Measurements from ENCODE around the gene PTPRA. TPM values are rescaled to one million over a fixed set of nuclear protein-coding genes. Genes with fewer than 3 reads are reported as not detected.
A peak's percentile ranks its signal among the peaks of the same experiment; 100 is the strongest.

Gene PTPRA
- total and polyA plus RNA-seq, 4 donors: 8.7 to 24.3 (median 15.7) TPM

DNA sequence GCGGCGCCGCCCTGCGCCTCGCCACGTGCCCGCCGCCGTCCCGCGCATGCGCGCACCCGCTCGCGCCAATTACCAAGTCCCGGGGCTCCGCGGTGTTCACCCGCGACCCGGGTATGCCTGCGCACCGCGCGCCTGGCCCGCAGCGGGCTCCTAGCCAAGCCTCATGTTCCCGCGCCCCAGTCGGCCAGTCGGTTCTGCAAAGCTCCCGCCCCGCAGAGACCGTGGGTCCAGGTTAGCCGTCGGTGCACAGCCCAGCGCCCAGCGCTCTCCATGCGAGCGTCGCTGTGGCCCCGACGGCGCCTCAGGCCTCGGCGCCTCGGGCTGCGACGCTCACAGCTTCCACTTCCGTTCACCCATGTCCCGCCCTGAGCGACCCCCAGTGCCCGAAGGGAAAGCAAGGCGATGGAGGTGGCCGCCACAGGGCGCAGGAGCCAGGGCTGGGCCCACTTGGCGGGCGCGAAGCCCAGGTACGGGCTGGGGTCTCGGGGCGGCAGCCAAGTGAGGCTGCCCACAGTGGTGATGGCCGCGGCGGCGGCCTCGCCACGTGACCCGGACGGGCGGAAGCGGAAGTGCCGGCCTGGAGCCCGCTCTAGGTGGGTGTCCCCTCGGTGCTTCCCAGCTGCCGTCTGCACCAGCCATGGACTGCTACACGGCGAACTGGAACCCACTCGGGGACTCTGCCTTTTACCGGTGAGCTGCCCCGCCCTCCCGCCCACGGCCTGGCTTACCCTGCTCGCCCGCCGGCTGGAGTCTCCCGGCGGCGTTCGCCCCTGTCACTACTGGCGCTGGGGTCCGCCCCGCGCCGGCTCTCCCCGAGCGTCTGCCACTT is 32.9 kb upstream of the PTPRA start, which contains the start of the genes PCED1A and VPS16:
Gene PCED1A (minus strand): TSS at position 518 of the 829 bp plus-strand sequence. CDS start 743 bp downstream, outside the sequence.
Gene VPS16 (plus strand): TSS at position 608 of the 829 bp plus-strand sequence. CDS start 30 bp downstream, at position 638.
- Histone ChIP-seq H3K4me1 (ENCODE audit: control insufficient read depth in 4 of 4, insufficient read depth in 4 of 4, low read length in 3 of 4) (peaks cover 9 to 16% (median 13%) of the 10 kb centered on the region in 4 donors), H3K4me3 (ENCODE audit: low read depth in 1 of 3, low read length in 3 of 3) (peak within 1 kb of the TSS; percentile 88 to 98 (median 90)), H3K27ac (ENCODE audit: low read depth in 1 of 2, low read length in 2 of 2) (peak within 1 kb of the TSS; percentile 87 to 93), H3K9ac (ENCODE audit: low read depth in 1 of 2, low read length in 2 of 2) (peak within 1 kb of the TSS; percentile 74 to 96), H3K36me3 (ENCODE audit: control insufficient read depth in 4 of 4, insufficient read depth in 3 of 4, low read depth in 1 of 4, low read length in 3 of 4) (peaks cover 0 to 9% (median 4%) of the 10 kb centered on the region in 4 donors), H3K27me3 (ENCODE audit: control insufficient read depth in 4 of 4, insufficient read depth in 4 of 4, low read length in 3 of 4) (no peaks in the 10 kb centered on the region), H3K9me3 (ENCODE audit: control insufficient read depth in 4 of 4, low read length in 3 of 4) (no peaks in the 10 kb centered on the region)
- TF ChIP-seq HNF4A (conservative IDR thresholded peaks at IDR 0.05) (no peak), GABPA (IDR thresholded peaks at IDR 0.05 in 1 of 2, conservative IDR thresholded peaks at IDR 0.05 in 1 of 2) (peak; percentile 80 to 94), YY1 (IDR thresholded peaks at IDR 0.05) (peak; percentile 98)
- WGBS: 7% methylated on average over 98 of the region's 98 CpGs
- DNase-seq (ENCODE audit: low spot score): peak; percentile 87

DNA sequence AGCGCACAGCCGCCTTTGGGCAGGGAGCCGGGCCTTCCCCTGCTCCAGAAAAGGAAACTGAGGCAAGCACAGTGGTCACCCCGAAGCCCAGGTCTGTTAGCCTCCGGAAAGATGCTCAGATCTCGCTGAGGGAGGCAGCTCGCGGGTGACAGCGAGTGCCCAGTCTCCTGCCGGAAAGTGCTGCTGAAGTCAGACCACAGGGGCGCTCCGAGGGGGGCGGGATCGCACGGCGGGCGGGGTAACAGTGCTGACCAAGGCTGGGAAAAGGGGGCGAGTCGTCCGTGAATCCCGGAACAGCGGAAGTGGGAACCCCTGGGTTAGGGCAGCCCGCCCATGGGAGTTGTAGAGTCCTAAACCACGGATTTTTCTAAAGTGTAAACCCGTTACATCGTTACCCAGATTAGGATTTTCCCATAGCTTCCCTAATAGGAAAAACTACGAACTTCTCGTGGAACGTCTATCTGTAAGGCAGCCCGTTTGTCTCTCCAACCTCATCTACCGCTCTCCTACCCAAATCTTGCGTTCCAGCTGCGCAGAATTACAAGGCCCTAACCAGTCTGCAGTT is 32.2 kb upstream of the PTPRA start:
- H3K9me3 ChIP-seq (ENCODE audit: control insufficient read depth in 4 of 4, low read length in 3 of 4): no peaks in the 10 kb centered on the region
- TF ChIP-seq REST (IDR thresholded peaks at IDR 0.05) (no peak), RAD21 (IDR thresholded peaks at IDR 0.05) (peak in 1 of 2 donors; percentile 10)
- DNase-seq (ENCODE audit: low spot score): peak; percentile 62
- H3K27me3 ChIP-seq (ENCODE audit: control insufficient read depth in 4 of 4, insufficient read depth in 4 of 4, low read length in 3 of 4): no peaks in the 10 kb centered on the region
- H3K36me3 ChIP-seq (ENCODE audit: control insufficient read depth in 4 of 4, insufficient read depth in 3 of 4, low read depth in 1 of 4, low read length in 3 of 4): peaks cover 0 to 8% (median 3%) of the 10 kb centered on the region in 4 donors
- H3K27ac ChIP-seq (ENCODE audit: low read depth in 1 of 2, low read length in 2 of 2): peak overlapping the region; percentile 67 to 75
- WGBS: 6% methylated on average over 33 of the region's 33 CpGs
- H3K9ac ChIP-seq (ENCODE audit: low read depth in 1 of 2, low read length in 2 of 2): peak overlapping the region; percentile 29 to 49
- H3K4me1 ChIP-seq (ENCODE audit: control insufficient read depth in 4 of 4, insufficient read depth in 4 of 4, low read length in 3 of 4): peaks cover 9 to 16% (median 13%) of the 10 kb centered on the region in 4 donors
- peak overlapping the region; percentile 88 to 98 (median 90) for H3K4me3 ChIP-seq (ENCODE audit: low read depth in 1 of 3, low read length in 3 of 3)

GRCh38 chr20:2845607-2846006 is 27.7 kb upstream of the PTPRA start:
- Histone ChIP-seq H3K9me3 (ENCODE audit: control insufficient read depth in 4 of 4, low read length in 3 of 4) (no peaks in the 10 kb centered on the region), H3K27me3 (ENCODE audit: control insufficient read depth in 4 of 4, insufficient read depth in 4 of 4, low read length in 3 of 4) (no peaks in the 10 kb centered on the region), H3K4me1 (ENCODE audit: control insufficient read depth in 4 of 4, insufficient read depth in 4 of 4, low read length in 3 of 4) (peaks cover 0 to 8% (median 5%) of the 10 kb centered on the region in 4 donors), H3K9ac (ENCODE audit: low read depth in 1 of 2, low read length in 2 of 2) (no peak overlapping the region), H3K36me3 (ENCODE audit: control insufficient read depth in 4 of 4, insufficient read depth in 3 of 4, low read depth in 1 of 4, low read length in 3 of 4) (no peaks in the 10 kb centered on the region), H3K4me3 (ENCODE audit: low read depth in 1 of 3, low read length in 3 of 3) (no peak overlapping the region), H3K27ac (ENCODE audit: low read depth in 1 of 2, low read length in 2 of 2) (no peak overlapping the region)
- DNase-seq (ENCODE audit: low spot score): no peak
- 82% methylated on average over 2 of the region's 2 CpGs for WGBS
- TF ChIP-seq CTCF (IDR thresholded peaks at IDR 0.05; ENCODE audit: low read depth, low read length, missing input control) (no peak), HNF4G (IDR thresholded peaks at IDR 0.05) (no peak), YY1 (IDR thresholded peaks at IDR 0.05) (no peak), FOXA1 (IDR thresholded peaks at IDR 0.05) (no peak), ZBTB33 (IDR thresholded peaks at IDR 0.05) (no peak), RXRA (IDR thresholded peaks at IDR 0.05) (no peak), NR2F2 (IDR thresholded peaks at IDR 0.05) (no peak), MAX (IDR thresholded peaks at IDR 0.05) (no peak), SP1 (IDR thresholded peaks at IDR 0.05) (no peak), FOXA2 (IDR thresholded peaks at IDR 0.05) (no peak), JUND (IDR thresholded peaks at IDR 0.05) (no peak), RAD21 (IDR thresholded peaks at IDR 0.05) (no peak)
- TF ChIP-seq, protein P1, sequence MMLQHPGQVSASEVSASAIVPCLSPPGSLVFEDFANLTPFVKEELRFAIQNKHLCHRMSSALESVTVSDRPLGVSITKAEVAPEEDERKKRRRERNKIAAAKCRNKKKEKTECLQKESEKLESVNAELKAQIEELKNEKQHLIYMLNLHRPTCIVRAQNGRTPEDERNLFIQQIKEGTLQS (IDR thresholded peaks at IDR 0.05): no peak
